Cardiac muscle cell (in vitro differentiated cells and primary cell): ENCODE measurements around the gene ERICH4. TPM values are rescaled to one million over a fixed set of nuclear protein-coding genes. Genes with fewer than 3 reads are reported as not detected.
"Not testable (repeated sequence)": the region's sequence is repeated elsewhere in the genome, so short reads cannot be mapped to it uniquely, and the experiment has no call there.

Experiments
- DNase-seq, 2 donors: peaks; one replicate each; pipeline versions ENCODE4 v3.0.0 to v3.0.0-alpha.2; 2010 to 2017; ENCODE audit warnings: low read depth in 1 of 2, low spot score in 1 of 2
- H3K27ac ChIP-seq: fragments of 200-600 bp; sonication (generic); 2 replicates; pipeline ENCODE4 v1.5.1; 2016
- H3K27me3 ChIP-seq: fragments of 200-600 bp; sonication (generic); 2 replicates; pipeline ENCODE4 v1.6.0; 2016; ENCODE audit warnings: control low read depth
- H3K36me3 ChIP-seq: fragments of 200-600 bp; sonication (generic); 2 replicates; pipeline ENCODE4 v1.5.1; 2016; ENCODE audit warnings: control low read depth
- H3K4me1 ChIP-seq: fragments of 200-600 bp; sonication (generic); 2 replicates; pipeline ENCODE4 v1.8.1; 2017; ENCODE audit warnings: low read depth, mild to moderate bottlenecking, mixed run types
- H3K4me3 ChIP-seq: fragments of 200-600 bp; sonication (generic); 2 replicates; pipeline ENCODE4 v1.5.1; 2016; ENCODE audit warnings: mild to moderate bottlenecking
- H3K9me3 ChIP-seq: fragments of 200-600 bp; sonication (generic); 2 replicates; pipeline ENCODE4 v1.5.1; 2017; ENCODE audit warnings: low read depth, mild to moderate bottlenecking, control low read depth
- CTCF ChIP-seq: IDR thresholded peaks from 2 replicates; pipeline ENCODE4 v1.5.1; 2012; ENCODE audit warnings: low read depth, mild to moderate bottlenecking, low read length
- polyA plus RNA-seq: library from polyadenylated mRNA; unstranded; fragments of >200 nt; fragmentation: Nextera tagmentation; extraction: Ambion mirVana; gene quantifications from 2 replicates; pipeline ENCODE4 v1.2.1, GENCODE V29; 2016
- total RNA-seq: library from RNA; depleted of rRNA; stranded (reverse); fragments of >200 nt; gene quantifications from 2 replicates; pipeline ENCODE4 v1.2.3, GENCODE V29; 2016

The ERICH4 gene
- total and polyA plus RNA-seq, 2 experiments from 2014 or later, result not detected

GRCh38 chr19:41479757-41480191 is 36.8 kb downstream of the ERICH4 start:
- Histone ChIP-seq H3K9me3 (no peaks in the 10 kb centered on the region), H3K36me3 (no peaks in the 10 kb centered on the region), H3K27ac (no peak overlapping the region), H3K27me3 (no peaks in the 10 kb centered on the region), H3K4me1 (no peaks in the 10 kb centered on the region), H3K4me3 (no peak overlapping the region)
- no peak for TF ChIP-seq CTCF
- DNase-seq, result peak in 1 of 2 donors; percentile 76

DNA sequence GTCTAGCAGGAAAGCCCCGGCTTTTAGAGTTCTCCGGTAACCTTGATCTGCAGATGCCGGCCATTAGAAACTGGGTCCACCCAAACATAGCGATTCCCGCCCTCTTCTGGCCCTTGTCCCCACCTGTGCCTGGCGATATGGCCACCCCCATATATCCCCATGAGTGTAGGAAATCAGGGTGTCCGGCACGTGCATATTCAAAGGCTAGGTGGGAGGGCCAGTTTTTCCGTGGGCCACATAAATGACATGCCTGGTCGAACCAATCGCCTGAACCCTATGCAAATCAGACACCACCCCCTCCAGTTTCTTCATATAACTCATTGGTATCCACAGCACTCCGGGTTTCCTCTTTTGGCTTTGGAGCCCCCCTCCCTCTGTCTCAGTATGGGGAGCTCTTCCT is 37.4 kb downstream of the ERICH4 start:
- no peaks in the 10 kb centered on the region for H3K36me3 ChIP-seq
- no peaks in the 10 kb centered on the region for H3K4me1 ChIP-seq
- no peak for TF ChIP-seq CTCF
- H3K4me3 ChIP-seq, result no peak overlapping the region
- no peak overlapping the region for H3K27ac ChIP-seq
- no peak for DNase-seq
- no peaks in the 10 kb centered on the region for H3K27me3 ChIP-seq
- no peaks in the 10 kb centered on the region for H3K9me3 ChIP-seq

GRCh38 chr19:41484822-41485221 is 41.9 kb downstream of the ERICH4 start:
- no peak for DNase-seq
- TF ChIP-seq CTCF, result no peak
- no peaks in the 10 kb centered on the region for H3K27me3 ChIP-seq
- no peaks in the 10 kb centered on the region for H3K4me1 ChIP-seq
- no peak overlapping the region for H3K4me3 ChIP-seq
- no peak overlapping the region for H3K27ac ChIP-seq
- no peaks in the 10 kb centered on the region for H3K36me3 ChIP-seq
- H3K9me3 ChIP-seq, result no peaks in the 10 kb centered on the region

DNA sequence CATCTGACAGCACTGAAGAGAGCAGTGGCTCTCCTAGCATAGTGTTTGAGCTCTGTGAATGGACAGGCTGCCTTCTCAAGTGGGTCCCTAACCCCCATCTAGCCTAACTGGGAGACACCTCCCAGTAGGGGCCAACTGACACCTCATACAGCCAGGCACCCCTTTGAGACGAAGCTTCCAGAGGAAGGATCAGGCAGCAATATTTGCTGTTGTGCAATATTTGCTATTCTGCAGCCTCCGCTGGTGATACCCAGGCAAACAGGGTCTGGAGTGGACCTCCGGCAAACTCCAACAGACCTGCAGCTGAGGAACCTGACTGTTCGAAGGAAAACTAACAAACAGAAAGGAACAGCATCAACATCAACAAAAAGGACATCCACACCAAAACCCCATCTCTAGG is 44.0 kb downstream of the ERICH4 start:
- DNase-seq, H3K36me3 ChIP-seq, H3K27me3 ChIP-seq, H3K4me3 ChIP-seq, H3K27ac ChIP-seq, H3K4me1 ChIP-seq, H3K9me3 ChIP-seq: not testable (repeated sequence)

DNA sequence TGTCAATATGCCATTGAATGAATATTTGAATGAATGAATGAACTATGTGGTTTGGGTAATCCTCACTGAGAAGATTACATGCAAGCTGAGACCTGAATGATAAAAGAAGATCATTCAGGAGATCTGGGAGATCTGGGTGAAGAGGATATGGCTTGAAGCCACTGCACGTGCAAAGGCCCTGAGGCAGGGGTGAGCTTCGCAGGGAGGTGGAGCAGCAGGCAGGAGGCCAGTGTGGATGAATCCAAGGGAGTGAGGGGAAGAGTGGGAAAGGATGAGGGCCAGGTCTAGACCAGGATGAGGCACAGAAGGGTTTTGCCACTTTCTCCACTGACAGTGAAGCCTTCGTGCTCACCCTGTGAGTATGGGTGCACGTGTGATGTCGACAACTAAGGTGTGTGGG is 49.9 kb downstream of the ERICH4 start:
- Histone ChIP-seq H3K4me1 (no peaks in the 10 kb centered on the region), H3K27ac (no peak overlapping the region), H3K36me3 (no peaks in the 10 kb centered on the region), H3K27me3 (no peaks in the 10 kb centered on the region), H3K4me3 (no peak overlapping the region), H3K9me3 (no peaks in the 10 kb centered on the region)
- TF ChIP-seq CTCF, result no peak
- no peak for DNase-seq

Other genes with a start within 250 kb of the ERICH4 start
- gene CYP2S1, start 249.9 kb upstream of the ERICH4 start, total RNA-seq, result 1.7 and 1.8 TPM in 2 replicates
- gene CYP2S1, start 249.9 kb upstream of the ERICH4 start, polyA plus RNA-seq, result 0.60 and 2.3 TPM in 2 replicates
- gene AXL, start 223.9 kb upstream of the ERICH4 start, total RNA-seq, result 62.7 and 68.5 TPM in 2 replicates
- gene AXL, start 223.9 kb upstream of the ERICH4 start, polyA plus RNA-seq, result 16.6 and 26.2 TPM in 2 replicates
- gene HNRNPUL1, start 178.8 kb upstream of the ERICH4 start, total RNA-seq, result 159 and 195 TPM in 2 replicates
- 148 and 216 TPM in 2 replicates for gene HNRNPUL1, start 178.8 kb upstream of the ERICH4 start, polyA plus RNA-seq
- gene CCDC97, start 133.0 kb upstream of the ERICH4 start, total RNA-seq, result 24.6 and 25.2 TPM in 2 replicates
- gene CCDC97, start 133.0 kb upstream of the ERICH4 start, polyA plus RNA-seq, result 29.7 and 32.4 TPM in 2 replicates
- 19.4 and 32.6 TPM in 2 replicates for gene TGFB1, start 89.2 kb upstream of the ERICH4 start, total RNA-seq
- 34.8 and 52.3 TPM in 2 replicates for gene TGFB1, start 89.2 kb upstream of the ERICH4 start, polyA plus RNA-seq
- gene B9D2, start 79.0 kb upstream of the ERICH4 start, total RNA-seq, result 5.3 and 7.8 TPM in 2 replicates
- gene B9D2, start 79.0 kb upstream of the ERICH4 start, polyA plus RNA-seq, result 10.8 and 10.9 TPM in 2 replicates
- 16.8 and 21.8 TPM in 2 replicates for gene TMEM91, start 66.6 kb upstream of the ERICH4 start, total RNA-seq
- 14.5 and 18.1 TPM in 2 replicates for gene TMEM91, start 66.6 kb upstream of the ERICH4 start, polyA plus RNA-seq
- gene EXOSC5, start 45.8 kb upstream of the ERICH4 start, total RNA-seq, result 24.5 and 31.4 TPM in 2 replicates
- 40.6 and 53.0 TPM in 2 replicates for gene EXOSC5, start 45.8 kb upstream of the ERICH4 start, polyA plus RNA-seq
- 127 and 166 TPM in 2 replicates for gene BCKDHA, start 45.3 kb upstream of the ERICH4 start, total RNA-seq
- 151 and 200 TPM in 2 replicates for gene BCKDHA, start 45.3 kb upstream of the ERICH4 start, polyA plus RNA-seq
- 4.9 and 6.8 TPM in 2 replicates for gene B3GNT8, start 15.8 kb upstream of the ERICH4 start, total RNA-seq
- gene B3GNT8, start 15.8 kb upstream of the ERICH4 start, polyA plus RNA-seq, result 4.8 and 5.9 TPM in 2 replicates
- gene DMAC2, start 3.2 kb upstream of the ERICH4 start, total RNA-seq, result 78.5 and 110 TPM in 2 replicates
- gene DMAC2, start 3.2 kb upstream of the ERICH4 start, polyA plus RNA-seq, result 126 and 137 TPM in 2 replicates
- 2.8 and 4.4 TPM in 2 replicates for gene CEACAM21, start 133.0 kb downstream of the ERICH4 start, total RNA-seq
- gene CEACAM21, start 133.0 kb downstream of the ERICH4 start, polyA plus RNA-seq, result 2.2 and 5.0 TPM in 2 replicates
- not detected in 2 replicates for gene CEACAM4, start 183.9 kb downstream of the ERICH4 start, total RNA-seq
- not detected in 2 replicates for gene CEACAM4, start 183.9 kb downstream of the ERICH4 start, polyA plus RNA-seq
- gene CEACAM7, start 245.1 kb downstream of the ERICH4 start, total RNA-seq, result not detected in 2 replicates
- not detected in 2 replicates for gene CEACAM7, start 245.1 kb downstream of the ERICH4 start, polyA plus RNA-seq